Measurements from ENCODE around the gene COL4A1. TPM values are rescaled to one million over a fixed set of nuclear protein-coding genes. Genes with fewer than 3 reads are reported as not detected.

COL4A1 gene
- total RNA-seq, 1 donor from 2014 or later: 120 TPM

DNA sequence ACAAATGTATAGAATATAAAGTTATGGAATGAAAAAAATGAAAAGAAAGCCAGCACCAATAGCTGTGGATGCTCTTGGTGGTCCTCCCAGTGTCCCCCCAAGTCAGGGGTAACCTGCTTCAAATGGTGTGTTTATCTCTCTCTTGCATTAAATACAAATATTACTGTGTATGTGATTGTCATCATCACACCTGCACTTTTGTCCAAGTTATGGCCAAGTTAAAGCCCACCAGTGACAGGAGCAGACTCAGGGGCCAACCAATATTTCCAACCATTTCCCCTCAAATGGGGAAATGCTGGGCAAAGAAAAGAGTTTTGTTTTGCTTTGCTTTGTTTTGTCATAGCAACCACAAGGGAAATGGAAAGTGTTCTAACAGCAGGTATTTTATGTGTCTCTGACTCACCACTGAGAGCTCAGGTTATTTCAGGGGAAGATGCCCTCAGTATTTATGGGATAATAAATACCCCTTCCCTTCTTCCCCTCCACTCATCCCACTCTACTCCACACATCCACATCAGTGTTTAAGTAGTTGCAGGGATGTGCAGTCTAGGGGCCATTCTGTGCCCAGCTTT, 133.6 kb downstream of the COL4A1 start:
- Histone ChIP-seq H3K36me3 (peaks cover 98% of the 10 kb centered on the region), H3K4me3 (no peak overlapping the region), H3K27me3 (ENCODE audit: low read depth) (no peaks in the 10 kb centered on the region), H3K4me1 (peaks cover 10% of the 10 kb centered on the region), H3K9me3 (replicated peaks) (peaks cover 6% of the 10 kb centered on the region), H3K27ac (replicated peaks) (no peak overlapping the region)
- no peak for DNase-seq
- TF ChIP-seq, protein P1, sequence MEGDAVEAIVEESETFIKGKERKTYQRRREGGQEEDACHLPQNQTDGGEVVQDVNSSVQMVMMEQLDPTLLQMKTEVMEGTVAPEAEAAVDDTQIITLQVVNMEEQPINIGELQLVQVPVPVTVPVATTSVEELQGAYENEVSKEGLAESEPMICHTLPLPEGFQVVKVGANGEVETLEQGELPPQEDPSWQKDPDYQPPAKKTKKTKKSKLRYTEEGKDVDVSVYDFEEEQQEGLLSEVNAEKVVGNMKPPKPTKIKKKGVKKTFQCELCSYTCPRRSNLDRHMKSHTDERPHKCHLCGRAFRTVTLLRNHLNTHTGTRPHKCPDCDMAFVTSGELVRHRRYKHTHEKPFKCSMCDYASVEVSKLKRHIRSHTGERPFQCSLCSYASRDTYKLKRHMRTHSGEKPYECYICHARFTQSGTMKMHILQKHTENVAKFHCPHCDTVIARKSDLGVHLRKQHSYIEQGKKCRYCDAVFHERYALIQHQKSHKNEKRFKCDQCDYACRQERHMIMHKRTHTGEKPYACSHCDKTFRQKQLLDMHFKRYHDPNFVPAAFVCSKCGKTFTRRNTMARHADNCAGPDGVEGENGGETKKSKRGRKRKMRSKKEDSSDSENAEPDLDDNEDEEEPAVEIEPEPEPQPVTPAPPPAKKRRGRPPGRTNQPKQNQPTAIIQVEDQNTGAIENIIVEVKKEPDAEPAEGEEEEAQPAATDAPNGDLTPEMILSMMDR (IDR thresholded peaks at IDR 0.05; ENCODE audit: borderline replicate concordance): no peak
- intact Hi-C loops (cut with micrococcal nuclease): no loop called here

DNA sequence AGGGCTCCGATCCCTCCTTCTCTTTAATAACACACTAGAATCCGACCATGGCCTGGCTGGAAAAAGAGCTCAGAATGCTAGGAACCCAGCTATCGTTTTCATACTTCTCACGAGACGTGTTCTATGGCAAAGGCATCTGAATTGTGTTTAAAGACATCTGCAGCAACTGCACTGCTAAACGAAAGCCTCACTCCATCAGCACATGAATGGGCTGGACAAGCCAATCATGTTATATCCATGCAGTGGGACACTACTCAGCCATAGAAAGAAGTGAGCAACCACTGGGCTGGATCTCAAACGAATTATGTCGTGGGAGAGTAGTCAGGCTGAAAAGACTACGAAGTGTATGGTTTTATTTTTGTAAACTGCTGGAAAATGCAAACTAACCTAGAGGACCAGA, 136.1 kb downstream of the COL4A1 start:
- TF ChIP-seq, protein P1 (IDR thresholded peaks at IDR 0.05; ENCODE audit: borderline replicate concordance): no peak
- no peaks in the 10 kb centered on the region for H3K27me3 ChIP-seq (ENCODE audit: low read depth)
- peaks cover 98% of the 10 kb centered on the region for H3K36me3 ChIP-seq
- intact Hi-C loops (cut with micrococcal nuclease): no loop called here
- H3K4me1 ChIP-seq: peaks cover 10% of the 10 kb centered on the region
- H3K27ac ChIP-seq (replicated peaks): peak overlapping the region; percentile 8
- no peak for DNase-seq
- peaks cover 6% of the 10 kb centered on the region for H3K9me3 ChIP-seq (replicated peaks)
- H3K4me3 ChIP-seq: no peak overlapping the region

DNA sequence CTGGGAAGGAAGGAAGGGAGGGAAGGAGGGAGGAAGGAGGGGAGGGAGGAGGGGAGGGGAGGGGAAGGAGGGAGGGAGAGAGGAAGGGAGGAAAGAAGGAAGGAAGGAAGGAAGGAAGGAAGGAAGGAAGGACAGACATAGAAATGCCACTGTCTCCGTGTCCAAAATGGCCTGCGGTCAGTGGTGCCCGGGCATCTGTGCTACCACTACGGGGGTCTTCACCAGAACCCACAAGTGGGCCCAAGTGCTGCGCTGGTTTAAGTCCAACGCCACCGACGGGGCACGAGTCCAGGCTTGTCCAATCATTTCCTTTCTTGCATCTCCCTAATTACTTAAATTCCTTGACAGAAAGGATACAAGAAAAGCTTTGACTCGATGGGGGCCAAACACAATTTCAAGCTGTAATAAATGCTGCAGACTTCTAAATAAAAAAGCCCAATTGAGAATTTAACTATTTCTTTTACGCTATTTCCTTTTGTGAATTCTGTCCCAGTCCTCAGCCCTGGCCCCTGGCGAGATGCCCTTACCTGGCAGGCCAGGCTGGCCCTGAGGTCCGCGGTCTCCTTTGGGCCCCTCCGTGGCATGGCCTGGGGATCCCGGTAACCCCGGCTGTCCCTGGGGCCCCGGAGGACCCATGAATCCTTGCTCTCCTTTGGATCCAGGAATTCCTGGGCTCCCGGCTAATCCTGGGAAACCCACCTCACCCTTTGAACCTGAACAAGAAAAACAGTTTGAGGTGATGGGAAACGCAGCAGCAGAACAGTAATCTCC, 136.8 kb downstream of the COL4A1 start:
- peaks cover 6% of the 10 kb centered on the region for H3K9me3 ChIP-seq (replicated peaks)
- intact Hi-C loops (cut with micrococcal nuclease): no loop called here
- TF ChIP-seq, protein P1 (IDR thresholded peaks at IDR 0.05; ENCODE audit: borderline replicate concordance): no peak
- H3K4me3 ChIP-seq: no peak overlapping the region
- H3K4me1 ChIP-seq: peaks cover 10% of the 10 kb centered on the region
- no peak for DNase-seq
- peaks cover 98% of the 10 kb centered on the region for H3K36me3 ChIP-seq
- no peaks in the 10 kb centered on the region for H3K27me3 ChIP-seq (ENCODE audit: low read depth)
- H3K27ac ChIP-seq (replicated peaks): peak overlapping the region; percentile 8

DNA sequence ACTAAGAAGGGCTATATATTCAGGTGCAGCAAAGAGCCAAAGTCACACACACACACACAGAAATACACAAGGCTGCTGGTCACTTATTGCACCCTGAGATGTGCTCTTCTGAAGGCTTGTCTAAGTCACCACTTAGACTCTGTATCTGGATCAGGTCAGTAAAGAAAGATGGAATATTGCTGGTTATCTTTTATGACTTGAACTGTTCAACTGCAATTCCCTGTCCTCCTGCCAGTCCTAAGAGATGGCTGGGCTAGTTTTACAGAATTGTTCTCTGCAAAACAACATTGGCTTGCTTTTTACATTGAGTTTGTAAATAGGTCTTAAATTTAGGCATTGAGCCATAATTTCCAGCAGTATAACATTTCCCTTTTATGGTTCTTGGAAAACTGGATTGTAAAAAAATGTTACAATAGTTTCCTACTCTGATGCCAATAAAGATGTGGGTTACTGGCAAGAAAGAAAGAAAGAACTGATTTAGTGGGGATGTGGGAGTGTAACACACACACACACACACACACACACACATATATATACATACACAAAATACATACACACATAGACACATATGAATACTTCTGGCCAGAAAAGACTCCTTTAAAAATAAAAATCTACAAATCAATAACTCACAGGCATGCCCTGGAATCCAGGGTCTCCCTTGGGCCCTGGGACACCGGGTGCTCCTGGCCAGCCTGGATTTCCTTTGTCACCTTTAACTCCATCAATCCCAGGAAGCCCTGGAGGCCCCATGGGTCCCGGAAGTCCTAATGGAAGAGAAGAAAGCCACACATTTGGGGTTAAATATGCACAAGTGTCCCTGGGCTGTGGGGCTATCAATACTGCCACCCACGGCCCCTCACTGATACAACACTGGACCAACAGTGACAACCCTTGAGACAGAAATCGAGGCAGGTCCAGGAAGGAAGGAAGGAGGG, 137.7 kb downstream of the COL4A1 start:
- Histone ChIP-seq H3K9me3 (replicated peaks) (peaks cover 6% of the 10 kb centered on the region), H3K27ac (replicated peaks) (no peak overlapping the region), H3K4me1 (peaks cover 10% of the 10 kb centered on the region), H3K4me3 (no peak overlapping the region), H3K36me3 (peaks cover 98% of the 10 kb centered on the region), H3K27me3 (ENCODE audit: low read depth) (no peaks in the 10 kb centered on the region)
- no peak for DNase-seq
- intact Hi-C loops (cut with micrococcal nuclease): no loop called here
- TF ChIP-seq, protein P1 (IDR thresholded peaks at IDR 0.05; ENCODE audit: borderline replicate concordance): no peak

DNA sequence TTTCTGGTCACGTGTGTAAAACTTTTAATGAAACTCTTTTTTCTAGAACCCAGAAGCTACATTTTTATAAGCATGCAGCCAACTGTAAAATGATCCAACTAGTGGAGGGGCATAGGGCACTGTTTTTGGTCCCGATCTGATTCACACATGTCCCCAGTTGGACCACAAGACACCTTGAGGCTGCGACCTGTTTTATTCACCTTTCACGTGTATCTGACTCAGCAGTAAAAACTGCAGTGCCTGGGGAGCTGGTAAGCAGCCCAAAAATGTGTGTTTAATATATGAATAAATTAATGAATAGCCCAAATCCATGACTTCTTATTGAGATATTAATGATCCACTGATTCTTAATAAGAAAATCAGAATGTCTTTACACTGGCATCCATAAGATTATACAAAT, 140.4 kb downstream of the COL4A1 start:
- intact Hi-C loops (cut with micrococcal nuclease): no loop called here

More for the DNA sequence above, 140.4 kb downstream of the COL4A1 start:
- Histone ChIP-seq H3K4me1 (peaks cover 10% of the 10 kb centered on the region), H3K27ac (replicated peaks) (no peak overlapping the region), H3K36me3 (peaks cover 98% of the 10 kb centered on the region), H3K27me3 (ENCODE audit: low read depth) (no peaks in the 10 kb centered on the region), H3K9me3 (replicated peaks) (no peaks in the 10 kb centered on the region), H3K4me3 (no peak overlapping the region)
- TF ChIP-seq, protein P1 (IDR thresholded peaks at IDR 0.05; ENCODE audit: borderline replicate concordance): no peak
- no peak for DNase-seq

All from left ventricle myocardium inferior (tissue), 1 donor.